ENCODE measurements around the gene ZBTB21.
A peak's percentile ranks its signal among the peaks of the same experiment; 100 is the strongest.
"Not testable (repeated sequence)": the region's sequence is repeated elsewhere in the genome, so short reads cannot be mapped to it uniquely, and the experiment has no call there.

The ZBTB21 gene

DNA sequence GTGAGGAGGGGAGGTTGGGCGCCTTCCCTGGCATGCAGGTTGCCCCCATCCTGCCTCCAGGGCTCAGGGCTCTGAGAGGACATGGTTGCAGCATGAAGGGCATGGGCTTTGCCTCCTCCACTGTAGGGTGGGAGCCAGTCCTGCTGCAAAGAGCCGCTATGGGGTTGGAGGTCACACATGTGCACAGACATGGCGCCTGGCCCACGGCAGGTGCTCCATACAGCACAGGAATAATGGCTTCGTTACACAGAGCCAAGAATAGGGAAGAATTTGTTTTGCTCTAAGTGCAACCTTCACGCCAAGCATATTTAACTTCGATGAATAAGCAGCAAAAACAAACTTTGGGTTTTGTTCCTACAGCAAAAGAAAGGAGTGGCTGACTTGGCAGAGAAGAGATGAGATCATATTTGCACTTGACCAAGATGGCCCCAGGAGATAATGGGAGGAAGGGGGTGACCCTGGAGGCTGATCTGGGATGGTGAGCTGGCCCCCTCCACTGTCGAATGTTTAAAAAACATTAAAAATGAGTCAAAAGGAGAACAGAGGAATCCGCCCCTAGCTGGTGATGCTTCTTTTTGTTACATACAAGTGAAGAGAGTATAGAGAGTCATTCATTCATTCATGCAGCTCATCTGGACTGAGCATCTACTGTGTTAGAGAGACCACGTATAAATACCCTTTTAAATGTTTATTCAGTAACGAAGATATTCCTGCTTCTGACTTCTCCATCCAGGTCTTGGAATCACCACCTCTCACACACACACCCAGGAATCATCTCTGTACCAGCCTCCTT lies 43.9 kb downstream of the ZBTB21 start:
- DNase-seq, result no peak

DNA sequence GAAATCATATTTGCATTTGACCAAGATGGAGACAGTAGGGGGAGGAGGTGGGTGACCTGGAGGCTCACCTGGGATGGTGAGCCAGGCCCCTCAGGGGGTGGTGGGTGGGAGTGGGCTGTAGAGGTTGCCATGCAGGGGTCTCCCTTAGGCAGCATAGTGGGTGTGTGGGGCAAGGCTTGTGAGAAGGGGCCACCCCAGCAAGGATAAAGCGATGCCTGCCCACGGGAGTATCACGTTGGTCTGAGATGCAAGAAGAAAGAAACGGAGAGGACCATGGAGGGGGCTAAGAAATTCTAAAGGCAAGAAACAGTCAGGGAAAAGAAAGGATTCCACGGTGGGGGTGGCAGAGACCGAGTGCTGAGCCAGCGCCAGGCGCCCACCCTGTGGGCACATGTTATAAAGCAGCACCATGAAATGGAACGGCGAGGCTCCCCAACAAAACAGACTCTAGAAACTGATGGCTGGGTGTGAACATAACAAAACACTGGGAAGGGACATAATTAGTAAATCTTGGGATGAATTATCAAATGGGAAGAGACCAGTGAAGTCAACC lies 44.6 kb downstream of the ZBTB21 start:
- DNase-seq, result no peak

DNA sequence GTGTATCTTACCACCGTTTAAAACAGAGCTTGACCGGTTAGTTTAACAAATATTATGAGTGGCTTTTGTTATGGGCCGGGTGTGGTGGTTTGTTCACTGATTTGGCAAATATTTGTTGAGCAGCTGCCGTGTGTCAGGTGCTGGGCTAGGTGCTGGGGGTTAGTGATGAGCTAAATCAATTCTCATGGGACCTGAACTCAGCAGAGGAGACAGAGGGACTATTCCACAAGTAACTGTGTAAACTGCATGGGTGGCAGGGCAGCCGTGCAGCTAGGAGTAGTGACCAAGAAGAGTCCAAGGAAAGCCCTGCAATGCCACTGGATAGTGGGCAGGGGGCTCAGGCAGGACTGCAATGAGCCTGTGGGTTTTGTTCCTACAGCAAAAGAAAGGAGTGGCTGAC lies 45.1 kb downstream of the ZBTB21 start:
- DNase-seq, result peak; percentile 37

DNA sequence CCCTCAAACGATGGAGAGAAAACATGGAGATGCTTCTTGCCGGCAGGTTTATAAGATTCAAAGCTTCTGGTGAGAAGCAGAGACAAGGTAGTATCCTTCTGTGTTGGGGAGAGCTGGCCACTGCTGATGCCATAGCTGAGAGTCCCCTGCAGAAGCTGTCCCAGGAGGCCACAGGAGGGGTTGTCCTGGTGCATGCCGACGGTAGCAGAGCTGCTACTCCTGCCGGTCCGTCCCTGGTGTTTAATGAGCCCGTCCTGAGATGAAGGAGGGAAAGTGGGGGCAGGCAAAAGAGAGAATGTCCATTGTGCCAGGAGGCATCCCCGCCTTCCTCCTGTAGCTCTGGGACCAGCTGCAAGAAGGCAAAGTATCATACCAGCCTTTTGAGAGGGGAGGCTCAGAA lies 46.0 kb downstream of the ZBTB21 start:
- peak; percentile 31 for DNase-seq

DNA sequence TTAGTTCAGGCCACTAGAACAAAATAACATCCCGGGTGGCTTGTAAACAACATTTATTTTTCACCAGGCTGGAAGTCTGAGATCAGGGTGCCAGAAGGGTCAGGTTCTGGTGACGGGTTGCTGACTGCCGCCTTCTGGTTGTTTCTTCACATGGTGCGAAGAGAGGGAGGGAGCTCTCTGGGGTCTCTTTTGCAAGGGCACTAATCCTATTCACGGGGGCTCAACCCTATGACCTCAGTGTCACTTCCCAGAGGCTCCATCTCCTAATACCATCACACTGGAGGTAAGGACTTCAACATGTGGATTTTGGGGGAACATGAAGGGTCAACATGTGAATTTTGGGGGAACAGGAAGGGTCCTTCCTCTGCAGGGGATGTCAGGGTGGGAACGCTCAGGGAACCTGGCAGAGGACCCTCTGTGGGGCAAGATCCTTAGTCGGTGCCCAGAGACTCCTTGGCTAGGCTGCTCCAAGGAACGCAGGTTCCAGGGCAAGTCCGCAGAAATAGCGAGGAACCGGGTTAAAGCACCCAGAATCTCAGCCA lies 47.7 kb downstream of the ZBTB21 start:
- peak; percentile 33 for DNase-seq

DNA sequence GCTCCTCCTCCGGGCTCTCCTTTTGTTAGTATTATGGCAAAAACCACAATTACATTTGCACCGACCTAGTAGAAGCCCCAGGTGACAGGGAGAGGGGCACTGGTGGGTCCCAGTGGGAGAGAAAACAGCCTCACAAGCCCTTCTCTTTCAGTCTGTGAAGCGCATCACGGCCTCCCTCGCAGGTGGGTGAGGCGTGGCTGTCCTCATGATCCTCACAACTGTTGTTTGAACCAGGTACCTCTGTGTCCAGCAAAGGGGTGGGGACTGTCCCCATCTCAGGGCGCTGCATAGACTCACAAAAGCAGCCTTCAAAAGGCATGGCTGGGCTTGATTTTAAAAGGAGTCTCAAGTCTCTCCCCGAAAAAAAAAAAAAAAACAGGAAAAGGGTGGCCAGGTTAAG lies 48.4 kb downstream of the ZBTB21 start:
- no peak for DNase-seq

DNA sequence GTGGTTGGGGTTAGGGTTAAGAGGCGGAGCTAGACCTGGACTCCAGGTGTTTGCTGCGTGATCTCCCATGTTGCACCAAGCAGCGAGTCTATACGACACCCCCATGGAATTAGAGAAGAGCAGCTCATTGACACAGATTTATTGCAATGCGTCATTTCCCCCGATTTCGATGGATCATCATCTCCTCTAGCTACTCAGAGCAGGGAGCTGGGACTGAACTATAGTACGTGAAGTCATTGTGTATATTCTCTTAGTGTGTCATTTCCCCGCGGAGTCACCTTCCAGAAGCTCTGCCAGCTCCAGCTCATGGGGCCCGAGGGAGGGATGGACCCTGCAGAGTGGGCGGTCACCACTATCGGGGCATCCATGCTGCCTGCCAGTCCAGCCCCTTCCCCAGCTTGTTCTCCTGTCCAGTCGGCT lies 48.9 kb downstream of the ZBTB21 start:
- peak; percentile 45 for DNase-seq

DNA sequence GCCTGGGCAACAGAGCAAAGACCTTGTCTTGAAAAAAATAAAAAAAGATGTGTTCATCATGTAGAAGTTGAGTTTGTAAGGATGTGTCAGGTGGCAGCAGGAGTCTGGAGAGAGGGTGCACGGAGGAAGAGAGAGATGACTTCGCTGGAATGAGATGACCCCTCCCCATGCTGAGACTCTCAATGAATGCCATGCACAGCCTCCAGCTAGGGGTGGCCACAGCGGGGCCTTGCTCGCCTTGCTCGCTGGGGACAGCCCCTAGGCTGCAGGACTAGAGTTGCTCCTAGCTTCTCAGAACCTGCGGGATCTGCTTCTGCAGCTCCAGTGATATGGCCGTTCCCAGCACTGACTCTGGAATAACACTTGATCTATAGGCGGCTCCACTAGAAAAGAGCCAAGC lies 49.8 kb downstream of the ZBTB21 start:
- DNase-seq, result peak; percentile 49

DNA sequence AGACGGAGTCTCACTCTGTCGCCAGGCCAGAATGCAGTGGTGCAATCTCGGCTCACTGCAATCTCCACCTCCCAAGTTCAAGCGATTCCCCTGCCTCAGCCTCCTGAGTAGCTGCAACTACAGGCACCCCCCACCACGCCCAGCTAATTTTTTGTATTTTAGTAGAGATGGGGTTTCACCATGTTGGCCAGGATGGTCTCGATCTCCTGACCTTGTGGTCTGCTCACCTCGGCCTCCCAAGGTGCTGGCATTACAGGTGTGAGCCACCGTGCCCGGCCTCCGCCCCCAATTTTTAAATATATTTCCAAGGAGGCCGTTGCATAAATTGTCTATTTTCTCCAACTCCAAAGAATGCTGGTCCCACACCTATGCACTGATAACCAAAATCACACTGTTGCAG lies 50.5 kb downstream of the ZBTB21 start:
- not testable (repeated sequence) for DNase-seq

DNA sequence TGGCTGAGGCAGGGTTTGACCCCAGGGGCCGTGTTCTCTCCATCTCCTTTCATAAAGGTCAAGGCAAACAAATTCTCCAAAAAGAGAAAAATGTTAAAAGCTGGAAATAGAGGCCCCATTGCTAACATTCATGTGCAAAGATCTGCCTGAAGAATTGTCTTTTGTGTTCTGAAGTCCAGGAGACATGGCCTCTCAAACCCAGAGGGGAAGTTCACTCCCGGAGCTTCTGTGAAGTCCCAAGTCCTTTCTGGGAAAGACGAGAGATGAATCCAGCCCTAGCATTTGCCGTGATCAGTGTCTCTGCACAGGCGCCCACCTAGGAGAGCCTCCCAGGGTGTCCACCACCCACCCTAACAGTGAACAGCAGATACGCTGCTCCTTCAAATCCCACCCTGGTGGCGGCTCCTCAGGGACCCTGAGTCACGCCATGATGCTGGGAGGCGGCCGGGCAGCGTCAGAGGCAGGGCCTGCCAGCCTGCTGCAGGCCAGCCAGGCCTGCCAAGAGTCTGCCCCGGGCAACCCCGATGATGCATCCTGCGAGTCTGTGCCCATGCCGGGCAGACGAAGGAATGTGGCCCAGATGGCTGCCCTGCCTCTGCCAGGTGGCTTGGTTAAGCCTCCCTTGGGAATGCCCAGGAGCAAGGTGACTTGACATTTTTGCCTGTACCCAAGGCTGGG lies 51.1 kb downstream of the ZBTB21 start:
- peak; percentile 48 for DNase-seq

DNA sequence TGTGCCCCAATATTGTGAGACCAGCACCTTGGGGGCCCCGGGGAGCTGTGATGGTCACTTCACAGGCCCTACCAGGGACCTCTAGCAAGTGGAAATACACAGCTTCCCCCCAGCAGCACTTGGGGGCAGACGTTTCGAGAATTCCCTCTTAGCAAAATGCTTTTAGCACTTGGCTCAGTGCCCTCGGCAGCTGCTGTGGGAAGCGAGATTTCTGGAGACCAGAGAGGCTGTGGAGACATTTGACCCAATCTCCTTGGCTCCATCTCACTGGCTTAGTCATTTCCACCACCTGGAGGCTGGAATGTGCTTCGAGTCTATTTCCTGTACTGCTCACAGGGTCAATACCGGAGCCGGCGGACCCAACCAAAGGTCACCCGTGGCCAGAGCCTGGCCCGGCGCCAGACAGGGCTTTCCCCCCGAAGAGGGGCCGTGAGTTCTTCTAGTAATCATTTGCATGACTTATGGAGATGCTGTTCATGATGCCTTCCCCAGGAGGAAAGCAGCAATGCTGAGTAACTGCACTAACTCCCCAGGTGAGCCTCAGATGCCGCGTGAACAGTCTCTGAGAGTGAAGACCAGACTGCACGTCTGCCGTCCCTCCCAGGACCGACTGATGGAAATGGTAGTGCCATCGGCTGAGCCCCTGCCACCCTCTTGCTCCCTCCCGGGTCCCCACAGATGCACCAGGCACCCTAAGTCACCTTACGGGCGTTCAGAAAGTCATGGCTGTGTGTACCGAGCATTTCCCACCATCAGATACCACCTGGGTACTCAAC lies 52.0 kb downstream of the ZBTB21 start:
- DNase-seq, result peak; percentile 83

DNA sequence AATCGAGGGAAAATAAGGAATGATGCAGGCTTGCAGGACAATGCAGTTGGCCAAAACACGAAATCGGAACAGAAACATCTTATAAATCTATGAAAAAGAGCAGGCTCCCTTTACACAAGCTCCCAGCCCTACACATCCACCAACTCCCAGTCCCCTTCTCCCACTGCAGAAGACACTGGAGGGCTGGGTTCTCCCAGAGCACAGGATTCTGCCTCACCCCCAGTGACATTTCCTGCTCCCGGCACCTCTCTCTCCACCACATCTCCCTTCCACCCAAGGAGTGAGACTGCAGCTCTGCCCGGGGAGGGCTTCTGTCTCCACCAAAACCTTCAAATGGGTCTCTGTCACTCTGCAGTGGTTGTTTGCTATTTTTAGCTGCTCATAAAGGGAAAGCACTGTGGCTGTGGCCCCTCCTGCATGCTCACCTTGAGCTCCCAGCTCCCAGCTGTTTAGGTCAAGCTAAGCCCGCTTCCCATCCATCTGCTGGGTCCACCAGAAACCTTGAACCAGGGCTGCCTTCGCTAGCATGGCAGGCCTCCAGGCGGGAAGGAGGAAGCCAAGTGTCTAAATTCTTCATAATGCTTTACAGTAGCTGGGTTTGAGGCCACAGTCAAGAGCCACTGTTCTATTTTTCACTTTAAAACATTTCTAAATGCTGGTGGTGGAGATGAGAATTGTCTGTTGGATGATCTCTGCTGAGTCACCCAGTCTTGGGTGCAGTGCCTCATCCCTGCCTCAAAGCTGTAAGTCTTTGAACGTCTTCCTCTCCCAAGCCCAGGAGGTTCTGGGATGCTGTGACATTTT lies 53.0 kb downstream of the ZBTB21 start:
- no peak for DNase-seq

DNA sequence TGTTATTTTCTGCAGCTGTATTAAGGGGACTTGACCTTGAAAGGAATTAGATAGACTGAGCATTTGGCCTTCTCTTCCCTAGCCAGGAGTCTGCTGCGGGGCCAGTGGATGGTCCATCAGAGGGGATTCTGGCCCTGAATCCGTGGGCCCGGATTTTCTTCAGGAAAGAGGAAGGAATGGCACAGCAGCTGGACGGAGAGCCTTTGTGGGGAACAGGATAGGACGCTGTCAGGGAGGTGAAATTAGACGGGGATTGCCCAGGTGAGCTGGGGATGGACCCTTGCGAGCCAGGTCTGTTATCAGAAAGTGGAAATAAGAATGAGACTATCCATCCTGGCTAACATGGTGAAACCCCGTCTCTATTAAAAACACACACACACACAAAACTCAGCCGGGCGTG lies 54.6 kb downstream of the ZBTB21 start:
- no peak for DNase-seq

DNA sequence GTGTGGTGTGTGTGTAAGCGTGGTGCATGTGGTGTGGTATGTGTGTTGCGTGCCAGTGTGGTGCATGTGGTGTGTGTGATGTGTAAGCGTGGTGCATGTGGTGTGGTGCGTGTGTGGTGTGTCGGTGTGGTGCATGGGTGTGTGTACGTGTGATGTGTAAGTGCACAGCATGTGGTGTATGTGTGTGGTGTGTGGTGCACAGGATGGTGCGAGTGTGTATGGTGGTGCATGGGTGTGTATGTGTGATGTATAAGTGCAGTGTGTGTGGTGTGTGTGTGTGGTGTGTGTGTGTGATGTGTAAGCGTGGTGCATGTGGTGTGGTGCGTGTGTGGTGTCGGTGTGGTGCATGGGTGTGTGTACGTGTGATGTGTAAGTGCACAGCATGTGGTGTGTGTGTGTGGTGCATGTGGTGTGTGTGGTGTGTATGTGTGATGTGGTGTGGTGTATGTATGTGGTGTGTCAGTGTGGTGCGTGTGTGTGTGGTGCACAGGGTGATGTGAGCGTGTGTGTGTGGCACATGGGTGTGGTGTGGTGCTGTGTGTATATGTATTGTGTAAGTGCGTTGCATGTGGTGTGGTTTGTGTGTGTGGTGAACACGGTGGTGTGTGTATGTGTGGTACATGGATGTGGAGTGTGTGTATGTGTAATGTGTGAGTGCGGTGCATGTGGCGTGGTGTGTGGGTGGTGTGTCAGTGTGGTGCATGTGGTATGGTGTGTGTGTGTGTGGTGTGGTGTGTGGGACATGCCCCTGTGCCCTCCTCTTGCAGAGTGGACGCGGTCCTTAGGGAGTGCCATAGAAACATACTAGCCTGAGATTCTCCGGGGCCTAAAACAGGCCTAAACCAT lies 55.3 kb downstream of the ZBTB21 start:
- DNase-seq, result no peak

DNA sequence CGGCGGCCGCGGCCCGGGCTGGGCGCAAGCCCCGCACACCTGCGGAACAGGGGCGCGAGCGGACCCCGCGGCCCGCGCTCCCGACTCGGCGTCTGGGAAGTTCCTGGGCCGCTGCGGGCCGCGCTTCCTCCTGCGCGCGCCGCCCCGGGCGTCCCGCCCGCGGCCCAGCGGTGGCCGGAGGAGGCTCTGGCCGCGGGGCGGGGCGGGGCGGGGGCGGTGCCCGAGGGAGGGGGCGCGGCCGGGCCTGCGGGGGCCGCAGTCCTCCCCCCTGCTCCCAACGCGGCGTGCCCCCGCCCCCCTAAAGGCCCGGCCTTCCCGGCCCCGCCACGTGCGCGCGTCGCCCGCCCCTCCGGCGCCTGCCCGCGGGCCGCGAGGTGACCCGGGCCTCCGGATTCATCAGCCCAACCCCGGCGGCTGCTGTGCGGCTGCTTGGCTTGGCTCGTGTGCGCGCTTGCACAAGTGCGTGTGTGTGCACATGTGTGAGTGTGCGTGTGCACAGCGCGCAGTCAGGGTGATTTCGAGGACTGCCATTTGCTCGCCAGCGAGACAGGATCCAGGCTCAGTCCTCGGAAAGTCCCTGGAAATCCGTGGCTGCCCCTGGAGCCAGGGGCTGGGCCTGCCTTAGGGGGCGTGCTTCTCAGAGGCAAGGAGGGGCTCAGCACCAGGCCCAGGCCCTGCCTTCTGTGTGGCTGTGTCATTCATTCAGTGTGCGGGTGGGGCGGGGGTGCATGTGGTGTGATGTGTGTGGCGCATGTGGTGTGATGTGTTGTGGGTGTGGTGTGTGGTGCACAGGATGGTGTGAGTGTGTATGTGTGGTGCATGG lies 56.1 kb downstream of the ZBTB21 start, which contains the start of gene C2CD2:
C2CD2 (minus strand) TSS at position 188 of the 823 bp plus-strand sequence. CDS start 370 bp downstream, outside the sequence.
- DNase-seq, result peak; percentile 83

DNA sequence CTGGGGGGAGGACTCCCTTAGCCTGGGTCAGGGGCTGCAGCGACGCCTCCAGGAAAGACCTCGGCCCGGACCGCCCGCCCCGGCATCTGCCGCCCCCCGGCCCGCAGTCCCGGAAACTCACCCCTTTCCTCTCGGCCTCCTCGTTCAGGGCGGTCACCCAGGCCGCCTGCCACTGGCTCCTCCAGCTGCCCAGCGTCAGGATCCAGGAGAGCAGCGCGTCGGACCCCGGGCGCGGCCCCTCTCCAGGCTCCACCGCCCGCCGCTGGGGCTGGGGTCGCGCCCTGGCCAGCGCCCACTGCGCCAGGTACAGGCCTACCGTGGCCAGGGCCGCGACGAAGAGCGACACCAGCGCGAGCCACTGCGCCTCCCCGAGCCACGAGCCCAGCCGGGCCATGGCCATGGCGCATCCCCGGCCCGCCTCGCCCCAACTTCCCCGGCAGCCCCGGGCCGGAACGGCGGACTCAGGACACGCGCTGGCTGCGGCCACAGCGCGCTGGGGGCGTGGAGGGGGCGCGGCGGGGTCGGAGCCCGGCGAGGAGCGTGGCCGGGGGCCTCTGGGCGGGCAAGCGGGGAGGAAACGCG lies 56.8 kb downstream of the ZBTB21 start:
- no peak for DNase-seq

DNA sequence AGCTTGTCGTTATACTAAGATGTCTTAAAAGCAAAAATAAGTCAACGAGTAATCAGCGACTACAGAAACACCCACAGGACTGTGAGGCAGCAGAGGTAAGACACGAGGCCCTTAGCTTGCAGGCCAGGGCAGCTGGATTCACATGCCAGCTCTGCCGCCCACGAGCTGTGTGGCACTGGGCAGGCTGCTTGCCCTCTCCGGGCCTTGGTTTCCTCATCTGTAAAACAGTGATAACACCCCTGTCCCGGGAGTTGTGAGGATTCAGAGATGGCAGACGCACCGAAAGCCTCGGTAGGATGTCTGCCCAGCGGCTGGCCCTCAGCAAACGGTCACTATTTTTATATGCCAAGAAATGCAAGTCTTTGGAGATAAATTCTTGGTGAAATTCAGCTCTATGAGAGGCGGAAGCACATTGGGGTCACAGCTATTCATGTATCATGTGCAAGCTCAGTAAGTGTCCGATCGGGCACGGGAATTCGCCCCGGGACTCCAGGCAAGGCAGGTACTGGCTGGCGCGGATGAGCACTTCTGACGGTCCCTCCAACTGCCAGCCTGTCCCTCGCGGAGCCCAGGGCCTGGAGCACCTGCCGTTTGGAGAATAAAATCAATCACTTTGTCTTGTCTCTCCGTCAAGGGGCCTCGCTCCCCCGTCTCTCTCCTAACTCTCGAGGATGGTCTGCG lies 57.5 kb downstream of the ZBTB21 start:
- DNase-seq, result no peak

DNA sequence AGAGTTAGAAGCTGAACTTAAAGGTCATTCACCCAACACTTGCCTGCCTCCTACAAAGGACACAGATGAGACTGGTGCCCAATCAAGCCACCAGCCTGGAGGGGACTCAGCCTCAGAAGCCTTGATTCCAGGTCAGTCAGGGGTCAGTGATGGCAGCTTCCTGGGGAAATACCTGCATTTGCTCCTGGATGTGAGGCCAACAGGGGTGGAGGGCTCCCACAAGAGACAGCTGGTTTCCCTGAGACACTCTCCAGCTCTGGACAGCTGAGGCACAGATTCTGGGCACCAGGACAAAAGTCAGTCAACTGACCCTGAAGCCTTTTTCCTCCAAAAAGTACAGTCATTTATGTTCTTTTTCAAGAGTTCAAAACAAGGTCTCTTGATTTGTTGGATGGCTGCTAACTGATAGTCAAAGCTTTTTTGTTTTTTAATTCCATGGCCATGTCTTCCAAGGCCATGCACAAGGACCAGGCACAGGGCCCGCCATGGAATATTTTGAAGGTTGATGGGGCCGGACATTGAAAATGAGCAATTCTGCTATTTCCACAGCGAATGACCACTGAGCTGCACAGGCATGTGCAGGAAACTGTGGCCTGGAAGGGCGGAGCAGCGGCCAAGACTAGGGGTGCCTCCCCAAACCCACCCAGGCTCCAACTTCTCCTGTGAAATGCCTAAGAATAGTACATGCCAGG lies 58.1 kb downstream of the ZBTB21 start:
- no peak for DNase-seq

DNA sequence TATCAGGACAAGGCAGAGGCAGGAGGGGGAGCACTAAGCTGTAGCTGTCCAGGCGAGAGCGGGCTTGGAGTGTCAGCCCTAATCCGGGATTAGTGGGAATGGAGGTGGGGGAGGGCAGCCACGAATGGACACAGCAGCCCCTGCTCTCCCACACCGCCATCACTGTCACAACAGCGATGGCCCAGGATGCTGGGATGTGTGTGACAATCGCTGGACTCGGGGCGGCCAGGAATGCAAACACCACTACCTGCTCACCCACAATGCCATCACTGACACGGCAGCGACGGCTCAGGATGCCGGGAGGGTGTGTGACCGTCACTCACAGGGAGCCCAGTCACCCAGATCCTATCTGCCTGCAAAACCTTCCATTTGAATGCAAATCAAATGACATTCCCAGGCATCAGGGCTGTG lies 59.2 kb downstream of the ZBTB21 start:
- DNase-seq, result peak; percentile 62

Data from islet precursor cell (in vitro differentiated cells).